ENCODE results near the gene PCNX2. TPM values are rescaled to one million over a fixed set of nuclear protein-coding genes. Genes with fewer than 3 reads are reported as not detected.
"Not testable (repeated sequence)": the region's sequence is repeated elsewhere in the genome, so short reads cannot be mapped to it uniquely, and the experiment has no call there.

The PCNX2 gene
- total and polyA plus RNA-seq, 2 donors (not counting 1 experiment from before 2014, with no cell fraction given): 13.0 to 37.8 TPM

DNA sequence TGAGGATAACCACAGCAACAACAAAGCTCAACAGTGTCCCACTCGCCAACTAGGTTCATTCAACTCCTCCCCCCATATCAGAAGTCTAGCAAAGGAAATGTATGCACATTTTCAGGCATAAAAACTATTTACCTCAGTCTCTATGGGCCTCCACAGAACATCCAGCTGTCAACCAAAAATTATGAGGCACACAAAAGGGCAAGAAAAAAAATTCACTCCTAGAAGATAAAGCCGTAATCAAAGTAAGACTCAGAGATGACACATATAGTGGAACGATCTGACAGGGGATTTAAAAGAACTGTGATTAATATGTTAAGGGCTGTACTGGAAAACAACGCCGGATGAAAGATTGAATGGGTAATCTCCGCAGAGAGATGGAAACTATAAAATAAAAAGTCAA lies 186.4 kb downstream of the PCNX2 start:
- peaks cover 1% of the 10 kb centered on the region for H3K36me3 ChIP-seq (ENCODE audit: control insufficient read depth, insufficient read depth, low read length)
- no peaks in the 10 kb centered on the region for H3K27me3 ChIP-seq (ENCODE audit: control insufficient read depth, insufficient read depth, low read length)
- no peak overlapping the region for H3K4me3 ChIP-seq (replicated peaks in 1 of 4; ENCODE audit: control extremely low read depth in 1 of 4, insufficient read depth in 1 of 4, low read depth in 3 of 4, low read length in 4 of 4)
- H3K79me2 ChIP-seq (ENCODE audit: control insufficient read depth, insufficient read depth, low read length): no peaks in the 10 kb centered on the region
- H3K9me3 ChIP-seq (ENCODE audit: control insufficient read depth, insufficient read depth, low read depth, low read length): no peaks in the 10 kb centered on the region
- H2AFZ ChIP-seq (ENCODE audit: low read length): no peak overlapping the region
- TF ChIP-seq, protein P1, sequence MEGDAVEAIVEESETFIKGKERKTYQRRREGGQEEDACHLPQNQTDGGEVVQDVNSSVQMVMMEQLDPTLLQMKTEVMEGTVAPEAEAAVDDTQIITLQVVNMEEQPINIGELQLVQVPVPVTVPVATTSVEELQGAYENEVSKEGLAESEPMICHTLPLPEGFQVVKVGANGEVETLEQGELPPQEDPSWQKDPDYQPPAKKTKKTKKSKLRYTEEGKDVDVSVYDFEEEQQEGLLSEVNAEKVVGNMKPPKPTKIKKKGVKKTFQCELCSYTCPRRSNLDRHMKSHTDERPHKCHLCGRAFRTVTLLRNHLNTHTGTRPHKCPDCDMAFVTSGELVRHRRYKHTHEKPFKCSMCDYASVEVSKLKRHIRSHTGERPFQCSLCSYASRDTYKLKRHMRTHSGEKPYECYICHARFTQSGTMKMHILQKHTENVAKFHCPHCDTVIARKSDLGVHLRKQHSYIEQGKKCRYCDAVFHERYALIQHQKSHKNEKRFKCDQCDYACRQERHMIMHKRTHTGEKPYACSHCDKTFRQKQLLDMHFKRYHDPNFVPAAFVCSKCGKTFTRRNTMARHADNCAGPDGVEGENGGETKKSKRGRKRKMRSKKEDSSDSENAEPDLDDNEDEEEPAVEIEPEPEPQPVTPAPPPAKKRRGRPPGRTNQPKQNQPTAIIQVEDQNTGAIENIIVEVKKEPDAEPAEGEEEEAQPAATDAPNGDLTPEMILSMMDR (conservative IDR thresholded peaks at IDR 0.05 in 1 of 2, IDR thresholded peaks at IDR 0.05 in 1 of 2; ENCODE audit: low read depth in 1 of 2, low read length in 2 of 2): no peak
- TF ChIP-seq EZH2 (IDR thresholded peaks at IDR 0.05; ENCODE audit: low read length, missing control alignments): no peak
- no peak overlapping the region for H3K27ac ChIP-seq (ENCODE audit: insufficient read depth, low read length)
- H4K20me1 ChIP-seq (ENCODE audit: control insufficient read depth, extremely low read depth, insufficient read depth, low read length): no peaks in the 10 kb centered on the region
- no peak overlapping the region for H3K9ac ChIP-seq (ENCODE audit: insufficient read depth, low read length)
- peaks cover 14% of the 10 kb centered on the region for H3K4me1 ChIP-seq (ENCODE audit: control insufficient read depth, extremely low read depth, insufficient read depth, low read length)
- H3K4me2 ChIP-seq (ENCODE audit: extremely low read depth, insufficient read depth, low read length): no peak overlapping the region
- peak in 1 of 2 donors; percentile 65 for DNase-seq (ENCODE audit: low read depth in 2 of 2)

- H3K9me3 ChIP-seq (ENCODE audit: control insufficient read depth, insufficient read depth, low read depth, low read length); H4K20me1 ChIP-seq (ENCODE audit: control insufficient read depth, extremely low read depth, insufficient read depth, low read length); H3K36me3 ChIP-seq (ENCODE audit: control insufficient read depth, insufficient read depth, low read length); H2AFZ ChIP-seq (ENCODE audit: low read length); H3K4me1 ChIP-seq (ENCODE audit: control insufficient read depth, extremely low read depth, insufficient read depth, low read length); H3K4me2 ChIP-seq (ENCODE audit: extremely low read depth, insufficient read depth, low read length); H3K27ac ChIP-seq (ENCODE audit: insufficient read depth, low read length); H3K9ac ChIP-seq (ENCODE audit: insufficient read depth, low read length); H3K27me3 ChIP-seq (ENCODE audit: control insufficient read depth, insufficient read depth, low read length); H3K79me2 ChIP-seq (ENCODE audit: control insufficient read depth, insufficient read depth, low read length); H3K4me3 ChIP-seq (replicated peaks in 1 of 4; ENCODE audit: control extremely low read depth in 1 of 4, insufficient read depth in 1 of 4, low read depth in 3 of 4, low read length in 4 of 4): not testable (repeated sequence)
- peak in 1 of 2 donors; percentile 93 for DNase-seq (ENCODE audit: low read depth in 2 of 2)
Measured at GRCh38 chr1:233107716-233108130, 187.8 kb downstream of the PCNX2 start.

- H3K36me3 ChIP-seq (ENCODE audit: control insufficient read depth, insufficient read depth, low read length): peaks cover 1% of the 10 kb centered on the region
- no peak overlapping the region for H2AFZ ChIP-seq (ENCODE audit: low read length)
- H3K9ac ChIP-seq (ENCODE audit: insufficient read depth, low read length): no peak overlapping the region
- H4K20me1 ChIP-seq (ENCODE audit: control insufficient read depth, extremely low read depth, insufficient read depth, low read length): no peaks in the 10 kb centered on the region
- no peak for DNase-seq (ENCODE audit: low read depth in 2 of 2)
- no peak overlapping the region for H3K27ac ChIP-seq (ENCODE audit: insufficient read depth, low read length)
- H3K27me3 ChIP-seq (ENCODE audit: control insufficient read depth, insufficient read depth, low read length): no peaks in the 10 kb centered on the region
- TF ChIP-seq, protein P1 (conservative IDR thresholded peaks at IDR 0.05 in 1 of 2, IDR thresholded peaks at IDR 0.05 in 1 of 2; ENCODE audit: low read depth in 1 of 2, low read length in 2 of 2): no peak
- TF ChIP-seq EZH2 (IDR thresholded peaks at IDR 0.05; ENCODE audit: low read length, missing control alignments): no peak
- no peak overlapping the region for H3K4me3 ChIP-seq (replicated peaks in 1 of 4; ENCODE audit: control extremely low read depth in 1 of 4, insufficient read depth in 1 of 4, low read depth in 3 of 4, low read length in 4 of 4)
- peaks cover 3% of the 10 kb centered on the region for H3K4me1 ChIP-seq (ENCODE audit: control insufficient read depth, extremely low read depth, insufficient read depth, low read length)
- H3K79me2 ChIP-seq (ENCODE audit: control insufficient read depth, insufficient read depth, low read length): no peaks in the 10 kb centered on the region
- H3K9me3 ChIP-seq (ENCODE audit: control insufficient read depth, insufficient read depth, low read depth, low read length): no peaks in the 10 kb centered on the region
- no peak overlapping the region for H3K4me2 ChIP-seq (ENCODE audit: extremely low read depth, insufficient read depth, low read length)
Measured at GRCh38 chr1:233107130-233107660, 188.3 kb downstream of the PCNX2 start.
